SU-DHL-6 (cell line): ENCODE data around the gene GPHN.

ENCODE experiments used
- H2AFZ ChIP-seq: fragments of 200-600 bp; sonication (generic); 2 replicates; pipeline ENCODE4 v1.6.1; 2014; ENCODE audit warnings: low read depth, mild to moderate bottlenecking, moderate library complexity, mixed read lengths, antibody characterized with exemption, low read length; ENCODE audit not compliant: severe bottlenecking
- H3F3A ChIP-seq: fragments of 200-600 bp; shearing (Covaris generic); 2 replicates; pipeline ENCODE4 v1.6.0; 2016; ENCODE audit warnings: antibody characterized with exemption, mild to moderate bottlenecking; ENCODE audit not compliant: insufficient read depth
- H3K27ac ChIP-seq: fragments of 200-600 bp; sonication (generic); 2 replicates; pipeline ENCODE4 v1.5.1; 2016; ENCODE audit warnings: low read depth, mild to moderate bottlenecking, low read length, moderate library complexity, mixed read lengths
- H3K27me3 ChIP-seq: fragments of 200-600 bp; sonication (generic), shearing (Covaris generic); 2 replicates; pipeline ENCODE4 v1.6.0; 2014; ENCODE audit warnings: mild to moderate bottlenecking, low read length
- H3K36me3 ChIP-seq: fragments of 200-600 bp; sonication (generic); 2 replicates; pipeline ENCODE4 v1.6.1; 2014; ENCODE audit warnings: mild to moderate bottlenecking, low read length, mixed read lengths
- H3K4me2 ChIP-seq: fragments of 300-600, 200-600 bp; shearing (Covaris generic), sonication (generic); 2 replicates; pipeline ENCODE4 v1.6.0; 2014; ENCODE audit warnings: low read length, low read depth, mild to moderate bottlenecking; ENCODE audit not compliant: poor library complexity, severe bottlenecking
- H3K4me3 ChIP-seq: fragments of 200-600 bp; sonication (generic); 2 replicates; pipeline ENCODE4 v1.5.1; 2014; ENCODE audit warnings: antibody characterized with exemption, low read length, mild to moderate bottlenecking, mixed read lengths; ENCODE audit not compliant: insufficient read depth, poor library complexity, severe bottlenecking
- H3K79me2 ChIP-seq: fragments of 200-600 bp; sonication (generic); 2 replicates; pipeline ENCODE4 v1.6.1; 2014; ENCODE audit warnings: mild to moderate bottlenecking, low read length, moderate library complexity; ENCODE audit not compliant: insufficient read depth
- H3K9ac ChIP-seq: fragments of 200-600 bp; sonication (generic); 2 replicates; pipeline ENCODE4 v1.7.0; 2014; ENCODE audit warnings: mild to moderate bottlenecking, low read length
- H3K9me2 ChIP-seq: fragments of 200-600 bp; sonication (generic); replicated peaks from 2 replicates; pipeline ENCODE4 v1.6.1; 2014; ENCODE audit warnings: low read length; ENCODE audit not compliant: insufficient read depth
- H3K9me3 ChIP-seq: fragments of 200-600 bp; sonication (generic); 2 replicates; pipeline ENCODE4 v1.6.1; 2014; ENCODE audit warnings: low read length, mixed read lengths; ENCODE audit not compliant: insufficient read depth
- H4K20me1 ChIP-seq: fragments of 200-600 bp; sonication (generic); 2 replicates; pipeline ENCODE4 v1.6.1; 2014; ENCODE audit warnings: low read depth, mild to moderate bottlenecking, antibody characterized with exemption, low read length, moderate library complexity, mixed read lengths
- EZH2phosphoT487 ChIP-seq: fragments of 200-600 bp; sonication (generic), shearing (Covaris generic); conservative IDR thresholded peaks from 2 replicates; pipeline ENCODE4 v1.6.1; 2018; ENCODE audit warnings: mild to moderate bottlenecking, antibody characterized with exemption, low read length, moderate library complexity, mixed read lengths
- TF ChIP-seq, protein P1 (sequence below): fragments of 200-600 bp; sonication (generic); IDR thresholded peaks from one replicate; pipeline ENCODE4 v1.5.1; 2017; ENCODE audit warnings: antibody characterized with exemption, mild to moderate bottlenecking, low read length, moderate library complexity; ENCODE audit not compliant: insufficient read depth, poor library complexity, severe bottlenecking

The GPHN gene

DNA sequence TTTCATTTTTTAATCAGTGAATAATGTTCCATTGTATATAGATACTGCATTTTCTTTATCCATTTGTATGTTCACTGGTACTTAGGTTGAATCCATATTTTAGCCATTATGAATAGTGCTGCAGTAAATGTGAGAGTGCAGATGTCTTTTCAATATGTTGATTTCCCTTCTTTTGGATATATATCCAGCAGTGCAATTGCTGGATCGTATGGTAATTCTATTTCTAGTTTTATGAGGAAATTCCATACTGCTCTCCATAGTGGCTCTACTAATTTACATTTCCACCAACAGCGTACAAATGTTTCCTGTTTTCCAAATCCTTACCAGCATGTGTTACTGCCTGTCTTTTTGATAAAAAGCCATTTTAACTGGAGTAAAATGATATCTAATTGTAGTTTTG is 392.8 kb downstream of the GPHN start:
- TF ChIP-seq, protein P1, sequence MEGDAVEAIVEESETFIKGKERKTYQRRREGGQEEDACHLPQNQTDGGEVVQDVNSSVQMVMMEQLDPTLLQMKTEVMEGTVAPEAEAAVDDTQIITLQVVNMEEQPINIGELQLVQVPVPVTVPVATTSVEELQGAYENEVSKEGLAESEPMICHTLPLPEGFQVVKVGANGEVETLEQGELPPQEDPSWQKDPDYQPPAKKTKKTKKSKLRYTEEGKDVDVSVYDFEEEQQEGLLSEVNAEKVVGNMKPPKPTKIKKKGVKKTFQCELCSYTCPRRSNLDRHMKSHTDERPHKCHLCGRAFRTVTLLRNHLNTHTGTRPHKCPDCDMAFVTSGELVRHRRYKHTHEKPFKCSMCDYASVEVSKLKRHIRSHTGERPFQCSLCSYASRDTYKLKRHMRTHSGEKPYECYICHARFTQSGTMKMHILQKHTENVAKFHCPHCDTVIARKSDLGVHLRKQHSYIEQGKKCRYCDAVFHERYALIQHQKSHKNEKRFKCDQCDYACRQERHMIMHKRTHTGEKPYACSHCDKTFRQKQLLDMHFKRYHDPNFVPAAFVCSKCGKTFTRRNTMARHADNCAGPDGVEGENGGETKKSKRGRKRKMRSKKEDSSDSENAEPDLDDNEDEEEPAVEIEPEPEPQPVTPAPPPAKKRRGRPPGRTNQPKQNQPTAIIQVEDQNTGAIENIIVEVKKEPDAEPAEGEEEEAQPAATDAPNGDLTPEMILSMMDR: no peak
- no peak for TF ChIP-seq EZH2phosphoT487
- H3K27ac ChIP-seq: no peak overlapping the region

DNA sequence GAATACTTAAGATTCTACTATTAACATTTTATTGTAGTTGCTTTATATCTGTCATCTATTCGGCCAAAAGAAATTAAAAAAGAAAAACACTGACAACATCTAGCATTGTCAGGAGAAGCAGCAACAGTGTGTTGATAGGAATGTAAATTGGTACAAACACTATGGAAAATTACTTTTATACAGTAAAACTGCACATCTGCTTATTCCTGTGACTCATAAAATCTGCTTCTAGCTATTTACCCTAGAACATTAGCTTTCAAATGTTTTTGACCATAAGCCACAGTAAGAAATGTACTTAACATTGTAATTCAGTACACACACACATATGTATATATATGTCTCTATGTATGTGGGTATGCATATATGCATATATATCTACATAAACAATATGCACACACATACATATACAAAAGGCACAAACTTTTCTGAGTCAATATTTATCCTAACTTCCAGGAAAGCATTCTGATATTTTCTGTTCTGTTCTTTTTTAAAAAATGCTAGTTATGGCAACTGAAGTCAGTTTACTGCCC is 402.4 kb downstream of the GPHN start:
- Histone ChIP-seq H3K36me3 (no peaks in the 10 kb centered on the region), H3K27ac (no peak overlapping the region), H4K20me1 (no peaks in the 10 kb centered on the region), H3K4me3 (no peak overlapping the region), H2AFZ (no peak overlapping the region), H3K27me3 (no peaks in the 10 kb centered on the region), H3K9me2 (no peaks in the 10 kb centered on the region), H3K4me2 (no peak overlapping the region), H3K9ac (no peak overlapping the region), H3K9me3 (no peaks in the 10 kb centered on the region), H3F3A (no peaks in the 10 kb centered on the region), H3K79me2 (no peaks in the 10 kb centered on the region)
- TF ChIP-seq EZH2phosphoT487: no peak
- TF ChIP-seq, protein P1: no peak

More for the DNA sequence above, 392.8 kb downstream of the GPHN start:
- Histone ChIP-seq H3K4me2 (no peak overlapping the region), H4K20me1 (no peaks in the 10 kb centered on the region), H3K79me2 (no peaks in the 10 kb centered on the region), H3K4me3 (no peak overlapping the region), H3F3A (no peaks in the 10 kb centered on the region), H3K36me3 (no peaks in the 10 kb centered on the region), H3K27me3 (no peaks in the 10 kb centered on the region), H3K9me2 (no peaks in the 10 kb centered on the region), H3K9me3 (no peaks in the 10 kb centered on the region), H3K9ac (no peak overlapping the region), H2AFZ (no peak overlapping the region)

DNA sequence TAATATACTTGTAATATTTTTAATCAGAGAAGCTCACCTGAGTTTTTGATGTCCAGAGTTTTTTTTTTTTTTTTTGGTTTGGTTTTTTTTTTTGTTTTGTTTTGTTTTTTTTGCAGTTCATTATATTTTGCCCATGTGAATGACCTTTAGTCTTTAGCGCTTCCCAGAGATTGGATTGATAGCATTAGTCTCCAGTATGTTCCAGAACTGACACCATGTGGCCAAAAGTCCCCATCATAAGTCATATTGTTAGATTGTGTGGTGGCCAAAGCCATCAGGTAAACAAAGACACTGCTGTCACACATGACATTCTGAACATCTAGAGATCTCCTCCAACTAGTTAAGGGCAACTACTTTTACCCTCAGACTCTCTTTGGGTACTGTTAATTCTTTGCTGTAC is 408.5 kb downstream of the GPHN start:
- Histone ChIP-seq H4K20me1 (no peaks in the 10 kb centered on the region), H3K9ac (no peak overlapping the region), H3K9me2 (no peaks in the 10 kb centered on the region), H3K36me3 (no peaks in the 10 kb centered on the region), H3K9me3 (no peaks in the 10 kb centered on the region), H3K4me2 (no peak overlapping the region), H3K27me3 (no peaks in the 10 kb centered on the region), H3K27ac (no peak overlapping the region), H3F3A (no peaks in the 10 kb centered on the region), H3K79me2 (no peaks in the 10 kb centered on the region), H2AFZ (no peak overlapping the region), H3K4me3 (no peak overlapping the region)
- no peak for TF ChIP-seq EZH2phosphoT487
- TF ChIP-seq, protein P1: no peak
